ENCODE results near the gene AK4. TPM values are rescaled to one million over a fixed set of nuclear protein-coding genes. Genes with fewer than 3 reads are reported as not detected.

AK4 gene
- polyA plus RNA-seq, 3 donors = 4.3 to 9.9 (median 6.7) TPM

- intact Hi-C loops (cut with micrococcal nuclease) = no loop called here
- Histone ChIP-seq H3K9ac (ENCODE audit: insufficient read depth, low read length, poor library complexity, severe bottlenecking) (no peak overlapping the region), H3K4me2 (replicated peaks; ENCODE audit: extremely low read depth, low read length, poor library complexity, severe bottlenecking) (no peak overlapping the region), H3K4me1 (ENCODE audit: control insufficient read depth in 1 of 2, insufficient read depth in 2 of 2, low read length in 2 of 2) (no peaks in the 10 kb centered on the region), H3K36me3 (replicated peaks in 1 of 2; ENCODE audit: control insufficient read depth in 1 of 2, insufficient read depth in 2 of 2, low read length in 2 of 2) (peaks cover 3 to 26% of the 10 kb centered on the region in 2 donors), H4K20me1 (ENCODE audit: insufficient read depth, low read length) (no peaks in the 10 kb centered on the region), H3K79me2 (ENCODE audit: insufficient read depth, low read length) (no peaks in the 10 kb centered on the region), H3K27me3 (ENCODE audit: control insufficient read depth in 2 of 2, insufficient read depth in 2 of 2, low read length in 2 of 2) (no peaks in the 10 kb centered on the region), H3K4me3 (replicated peaks in 1 of 3; ENCODE audit: low read depth in 2 of 3, low read length in 3 of 3) (no peak overlapping the region), H3K9me3 (replicated peaks in 1 of 2; ENCODE audit: control insufficient read depth in 1 of 2, insufficient read depth in 1 of 2, low read length in 2 of 2) (no peaks in the 10 kb centered on the region), H2AFZ (ENCODE audit: insufficient read depth, low read depth, low read length, poor library complexity, severe bottlenecking) (no peak overlapping the region), H3K27ac (ENCODE audit: low read depth in 1 of 2, low read length in 2 of 2) (no peak overlapping the region)
- Mint-ChIP-seq H3K4me1 (no peaks in the 10 kb centered on the region), H3K4me3 (no peak overlapping the region), H3K36me3 (peaks cover 25 to 32% of the 10 kb centered on the region in 2 donors), H3K27ac (no peak overlapping the region), H3K27me3 (ENCODE audit: low read depth in 3 of 3) (no peaks in the 10 kb centered on the region), H3K9me3 (no peaks in the 10 kb centered on the region)
- DNase-seq = no peak
- WGBS (ENCODE audit: insufficient coverage) = 100% methylated on average over 2 of the region's 4 CpGs
- TF ChIP-seq, protein P1, sequence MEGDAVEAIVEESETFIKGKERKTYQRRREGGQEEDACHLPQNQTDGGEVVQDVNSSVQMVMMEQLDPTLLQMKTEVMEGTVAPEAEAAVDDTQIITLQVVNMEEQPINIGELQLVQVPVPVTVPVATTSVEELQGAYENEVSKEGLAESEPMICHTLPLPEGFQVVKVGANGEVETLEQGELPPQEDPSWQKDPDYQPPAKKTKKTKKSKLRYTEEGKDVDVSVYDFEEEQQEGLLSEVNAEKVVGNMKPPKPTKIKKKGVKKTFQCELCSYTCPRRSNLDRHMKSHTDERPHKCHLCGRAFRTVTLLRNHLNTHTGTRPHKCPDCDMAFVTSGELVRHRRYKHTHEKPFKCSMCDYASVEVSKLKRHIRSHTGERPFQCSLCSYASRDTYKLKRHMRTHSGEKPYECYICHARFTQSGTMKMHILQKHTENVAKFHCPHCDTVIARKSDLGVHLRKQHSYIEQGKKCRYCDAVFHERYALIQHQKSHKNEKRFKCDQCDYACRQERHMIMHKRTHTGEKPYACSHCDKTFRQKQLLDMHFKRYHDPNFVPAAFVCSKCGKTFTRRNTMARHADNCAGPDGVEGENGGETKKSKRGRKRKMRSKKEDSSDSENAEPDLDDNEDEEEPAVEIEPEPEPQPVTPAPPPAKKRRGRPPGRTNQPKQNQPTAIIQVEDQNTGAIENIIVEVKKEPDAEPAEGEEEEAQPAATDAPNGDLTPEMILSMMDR (IDR thresholded peaks at IDR 0.05) = no peak
Observed at GRCh38 chr1:65222340-65222940, 74.4 kb downstream of the AK4 start.

GRCh38 chr1:65224681-65225091 is 76.7 kb downstream of the AK4 start:
- intact Hi-C loops (cut with micrococcal nuclease) = no loop called here
- TF ChIP-seq, protein P1 (IDR thresholded peaks at IDR 0.05) = no peak
- H3K36me3 Mint-ChIP-seq = peaks cover 22 to 34% of the 10 kb centered on the region in 2 donors
- H3K4me1 Mint-ChIP-seq = no peaks in the 10 kb centered on the region
- H3K27ac Mint-ChIP-seq = peak overlapping the region in 2 of 7 donors; percentile 23 to 60
- no peaks in the 10 kb centered on the region for H3K9me3 Mint-ChIP-seq
- Histone ChIP-seq H3K4me3 (replicated peaks in 1 of 3; ENCODE audit: low read depth in 2 of 3, low read length in 3 of 3) (no peak overlapping the region), H4K20me1 (ENCODE audit: insufficient read depth, low read length) (no peaks in the 10 kb centered on the region), H3K9me3 (replicated peaks in 1 of 2; ENCODE audit: control insufficient read depth in 1 of 2, insufficient read depth in 1 of 2, low read length in 2 of 2) (no peaks in the 10 kb centered on the region), H3K9ac (ENCODE audit: insufficient read depth, low read length, poor library complexity, severe bottlenecking) (no peak overlapping the region), H3K4me1 (ENCODE audit: control insufficient read depth in 1 of 2, insufficient read depth in 2 of 2, low read length in 2 of 2) (no peaks in the 10 kb centered on the region), H3K27ac (ENCODE audit: low read depth in 1 of 2, low read length in 2 of 2) (no peak overlapping the region), H3K4me2 (replicated peaks; ENCODE audit: extremely low read depth, low read length, poor library complexity, severe bottlenecking) (no peak overlapping the region), H3K27me3 (ENCODE audit: control insufficient read depth in 2 of 2, insufficient read depth in 2 of 2, low read length in 2 of 2) (no peaks in the 10 kb centered on the region), H3K79me2 (ENCODE audit: insufficient read depth, low read length) (no peaks in the 10 kb centered on the region), H2AFZ (ENCODE audit: insufficient read depth, low read depth, low read length, poor library complexity, severe bottlenecking) (no peak overlapping the region), H3K36me3 (replicated peaks in 1 of 2; ENCODE audit: control insufficient read depth in 1 of 2, insufficient read depth in 2 of 2, low read length in 2 of 2) (peaks cover 3 to 28% of the 10 kb centered on the region in 2 donors)
- DNase-seq = no peak
- H3K4me3 Mint-ChIP-seq = no peak overlapping the region
- no peaks in the 10 kb centered on the region for H3K27me3 Mint-ChIP-seq (ENCODE audit: low read depth in 3 of 3)
- 100% methylated on average over 2 of the region's 6 CpGs for WGBS (ENCODE audit: insufficient coverage)

Measured in CD14-positive monocyte (primary cell).